GM12878 (cell line): ENCODE data around the gene KLHL26.

Experiments
- CBFB ChIP-seq: IDR thresholded peaks from 2 replicates; pipeline ENCODE4 v1.6.1; 2016; ENCODE audit warnings: antibody characterized with exemption, low read depth
- CTCF ChIP-seq, 3 experiments: IDR thresholded peaks in 2 of 3; conservative IDR thresholded peaks in 1 of 3; 2 replicates each; pipeline ENCODE4 v1.5.1; 2011; ENCODE audit warnings: low read depth in 3 of 3, low read length in 3 of 3, mild to moderate bottlenecking in 3 of 3, control low read depth in 2 of 3, moderate library complexity in 2 of 3, inconsistent platforms in 1 of 3, mixed read lengths in 1 of 3; ENCODE audit not compliant: control insufficient read depth in 2 of 3, insufficient read depth in 1 of 3; ENCODE audit errors: extremely low read depth in 1 of 3
- FOXM1 ChIP-seq: IDR thresholded peaks from 2 replicates; pipeline ENCODE4 v1.6.1; 2012; ENCODE audit warnings: low read depth, mild to moderate bottlenecking, inconsistent platforms, low read length, moderate library complexity
- JUND ChIP-seq: IDR thresholded peaks from 2 replicates; pipeline ENCODE4 v1.6.1; 2012; ENCODE audit warnings: low read depth, mild to moderate bottlenecking, low read length, improper control_type of control experiment, moderate library complexity
- NFYB ChIP-seq: IDR thresholded peaks from 2 replicates; pipeline ENCODE4 v1.6.1; 2011; ENCODE audit warnings: low read depth, mild to moderate bottlenecking, low read length, improper control_type of control experiment, moderate library complexity; ENCODE audit not compliant: insufficient read depth
- RB1 ChIP-seq: fragments of 450-650 bp; formaldehyde crosslinking; IDR thresholded peaks from 2 replicates; pipeline ENCODE4 v1.6.1; 2017; ENCODE audit warnings: mild to moderate bottlenecking, borderline replicate concordance
- SP1 ChIP-seq: IDR thresholded peaks from one replicate; pipeline ENCODE4 v1.6.1; 2011; ENCODE audit warnings: low read depth, low read length
- TCF12 ChIP-seq: IDR thresholded peaks from 2 replicates; pipeline ENCODE4 v1.6.1; 2011; ENCODE audit warnings: low read depth, mild to moderate bottlenecking, low read length
- TCF3 ChIP-seq: IDR thresholded peaks from 2 replicates; pipeline ENCODE4 v1.6.1; 2012; ENCODE audit warnings: low read depth, mild to moderate bottlenecking, low read length, borderline replicate concordance; ENCODE audit not compliant: insufficient read depth
- USF1 ChIP-seq: IDR thresholded peaks from 2 replicates; pipeline ENCODE4 v1.6.1; 2011; ENCODE audit warnings: borderline replicate concordance, low read depth, mild to moderate bottlenecking, moderate library complexity, mixed read lengths, low read length; ENCODE audit not compliant: insufficient read depth; ENCODE audit errors: extremely low read length
- YY1 ChIP-seq: IDR thresholded peaks from 2 replicates; pipeline ENCODE4 v1.6.1; 2011; ENCODE audit warnings: low read depth, mild to moderate bottlenecking, low read length
- ZNF274 ChIP-seq: IDR thresholded peaks from one replicate; pipeline ENCODE4 v1.8.0; 2011; ENCODE audit not compliant: insufficient read length, insufficient read depth

GRCh38 chr19:18697680-18698079 is 60.9 kb downstream of the KLHL26 start:
- TF ChIP-seq ZNF274 (no peak), CTCF (IDR thresholded peaks at IDR 0.05 in 2 of 3, conservative IDR thresholded peaks at IDR 0.05 in 1 of 3; ENCODE audit: control insufficient read depth in 2 of 3, extremely low read depth in 1 of 3, insufficient read depth in 1 of 3, low read depth in 3 of 3, low read length in 3 of 3) (no peak), TCF3 (no peak), TCF12 (no peak), USF1 (no peak), SP1 (no peak), FOXM1 (no peak), CBFB (no peak), NFYB (no peak), YY1 (no peak), JUND (no peak), RB1 (no peak)
